ENCODE measurements around the gene ATAD3C.

The ATAD3C gene

GRCh38 chr1:1430992-1431844 lies 18.3 kb upstream of the ATAD3C start:
- DNase-seq (ENCODE audit: low spot score), result peak; percentile 74

GRCh38 chr1:1431845-1432273 lies 17.6 kb upstream of the ATAD3C start:
- peak; percentile 98 for DNase-seq (ENCODE audit: low spot score)

- peak; percentile 52 for DNase-seq (ENCODE audit: low spot score)
Measured at GRCh38 chr1:1432274-1432950, 17.1 kb upstream of the ATAD3C start.

- DNase-seq (ENCODE audit: low spot score), result peak; percentile 98
Measured at GRCh38 chr1:1432951-1433803, 16.3 kb upstream of the ATAD3C start.

- no peak for DNase-seq (ENCODE audit: low spot score)
Measured at GRCh38 chr1:1433804-1434130, 15.7 kb upstream of the ATAD3C start.

GRCh38 chr1:1434131-1434823 lies 15.2 kb upstream of the ATAD3C start:
- no peak for DNase-seq (ENCODE audit: low spot score)

- no peak for DNase-seq (ENCODE audit: low spot score)
Measured at GRCh38 chr1:1434824-1435105, 14.7 kb upstream of the ATAD3C start.

- DNase-seq (ENCODE audit: low spot score), result peak; percentile 96
Measured at GRCh38 chr1:1435106-1435903, 14.2 kb upstream of the ATAD3C start, which contains the start of gene VWA1. VWA1 (plus strand) TSS chr1:1435690; CDS start chr1:1435749, 59 bp downstream.

- no peak for DNase-seq (ENCODE audit: low spot score)
Measured at GRCh38 chr1:1435911-1436629, 13.4 kb upstream of the ATAD3C start.

GRCh38 chr1:1436630-1437032 lies 12.9 kb upstream of the ATAD3C start:
- no peak for DNase-seq (ENCODE audit: low spot score)

GRCh38 chr1:1437033-1437903 lies 12.2 kb upstream of the ATAD3C start:
- DNase-seq (ENCODE audit: low spot score), result no peak

GRCh38 chr1:1437904-1438376 lies 11.5 kb upstream of the ATAD3C start:
- DNase-seq (ENCODE audit: low spot score), result peak; percentile 99

- DNase-seq (ENCODE audit: low spot score), result no peak
Measured at GRCh38 chr1:1438531-1439381, 10.7 kb upstream of the ATAD3C start.

GRCh38 chr1:1439546-1440261 lies 9.8 kb upstream of the ATAD3C start:
- no peak for DNase-seq (ENCODE audit: low spot score)

GRCh38 chr1:1440262-1441001 lies 9.1 kb upstream of the ATAD3C start:
- no peak for DNase-seq (ENCODE audit: low spot score)

- DNase-seq (ENCODE audit: low spot score), result peak; percentile 99
Measured at GRCh38 chr1:1441002-1441888, 8.2 kb upstream of the ATAD3C start.
